SK-N-SH treated with all-trans-retinoic acid at 6 μM for 48 hours (cell line): ENCODE measurements around the gene STX11.
A peak's percentile ranks its signal among the peaks of the same experiment; 100 is the strongest.

Source experiments
- ATAC-seq: fragments of 200-7000 bp; cut with Tn5 transposase; 3 replicates; pipeline ENCODE4 v1.9.1; 2020; ENCODE audit warnings: mild to moderate bottlenecking, moderate library complexity
- ARNTL ChIP-seq: fragments of 450-650 bp; formaldehyde crosslinking; IDR thresholded peaks from 2 replicates; pipeline ENCODE4 v1.5.0; 2020; ENCODE audit warnings: low read depth, mild to moderate bottlenecking, moderate library complexity, borderline replicate concordance
- CSDC2 ChIP-seq: fragments of 250-450 bp; sonication (Bioruptor Pico); IDR thresholded peaks from 2 replicates; pipeline ENCODE4 v1.5.0; 2020; ENCODE audit warnings: mild to moderate bottlenecking, moderate library complexity
- ESRRG ChIP-seq: fragments of 250-450 bp; sonication (Bioruptor Pico); IDR thresholded peaks from 2 replicates; pipeline ENCODE4 v1.6.1; 2021; ENCODE audit warnings: mild to moderate bottlenecking
- GLIS3 ChIP-seq: fragments of 250-450 bp; sonication (Bioruptor Pico); IDR thresholded peaks from 2 replicates; pipeline ENCODE4 v1.5.0; 2020; ENCODE audit warnings: mild to moderate bottlenecking, moderate library complexity
- ISL1 ChIP-seq: fragments of 250-450 bp; sonication (Bioruptor Pico); IDR thresholded peaks from 2 replicates; pipeline ENCODE4 v2.1.2; 2022; ENCODE audit warnings: mild to moderate bottlenecking, moderate library complexity
- OSR1 ChIP-seq: fragments of 250-450 bp; sonication (Bioruptor Pico); IDR thresholded peaks from 2 replicates; pipeline ENCODE4 v1.8.0; 2022; ENCODE audit warnings: moderate library complexity, mild to moderate bottlenecking, inconsistent platforms
- PPARA ChIP-seq: fragments of 250-450 bp; sonication (Bioruptor Pico); IDR thresholded peaks from 2 replicates; pipeline ENCODE4 v1.5.0; 2020; ENCODE audit warnings: mild to moderate bottlenecking, borderline replicate concordance
- RARB ChIP-seq: fragments of 250-450 bp; sonication (Bioruptor Pico); IDR thresholded peaks from 2 replicates; pipeline ENCODE4 v1.8.0; 2021; ENCODE audit warnings: mild to moderate bottlenecking, moderate library complexity
- SNAI2 ChIP-seq: fragments of 250-450 bp; sonication (Bioruptor Pico); IDR thresholded peaks from 2 replicates; pipeline ENCODE4 v1.5.0; 2020; ENCODE audit warnings: mild to moderate bottlenecking, moderate library complexity
- TCF4 ChIP-seq: fragments of 250-450 bp; sonication (Bioruptor Pico); IDR thresholded peaks from 2 replicates; pipeline ENCODE4 v1.8.0; 2021; ENCODE audit warnings: mild to moderate bottlenecking, moderate library complexity, borderline replicate concordance
- TOX ChIP-seq: fragments of 250-450 bp; sonication (Bioruptor Pico); IDR thresholded peaks from 2 replicates; pipeline ENCODE4 v1.8.0; 2021; ENCODE audit warnings: mild to moderate bottlenecking, moderate library complexity, borderline replicate concordance
- ZC3H10 ChIP-seq: fragments of 250-450 bp; sonication (Bioruptor Pico); IDR thresholded peaks from 2 replicates; pipeline ENCODE4 v1.5.1; 2021; ENCODE audit warnings: mild to moderate bottlenecking, moderate library complexity
- ZFP3 ChIP-seq: fragments of 250-450 bp; sonication (Bioruptor Pico); IDR thresholded peaks from 2 replicates; pipeline ENCODE4 v1.5.0; 2020; ENCODE audit warnings: mild to moderate bottlenecking, moderate library complexity
- ZFP30 ChIP-seq: fragments of 450-650 bp; formaldehyde crosslinking; IDR thresholded peaks from 2 replicates; pipeline ENCODE4 v1.5.0; 2022; ENCODE audit warnings: mild to moderate bottlenecking, moderate library complexity
- ZNF565 ChIP-seq: fragments of 450-650 bp; formaldehyde crosslinking; conservative IDR thresholded peaks from 2 replicates; pipeline ENCODE4 v1.5.0; 2020; ENCODE audit warnings: low read depth, mild to moderate bottlenecking, moderate library complexity
- ZNF70 ChIP-seq: fragments of 450-650 bp; formaldehyde crosslinking; IDR thresholded peaks from 2 replicates; pipeline ENCODE4 v1.5.0; 2020; ENCODE audit warnings: mild to moderate bottlenecking, moderate library complexity
- ZNF8 ChIP-seq: fragments of 450-650 bp; formaldehyde crosslinking; IDR thresholded peaks from 2 replicates; pipeline ENCODE4 v1.5.0; 2020; ENCODE audit warnings: mild to moderate bottlenecking, moderate library complexity
- TF ChIP-seq, protein P1 (sequence below): fragments of 250-450 bp; sonication (Bioruptor Pico); IDR thresholded peaks from 2 replicates; pipeline ENCODE4 v1.5.1; 2021; ENCODE audit warnings: mild to moderate bottlenecking, moderate library complexity
- TF ChIP-seq, protein P2 (sequence below): fragments of 250-450 bp; sonication (Bioruptor Pico); IDR thresholded peaks from 2 replicates; pipeline ENCODE4 v1.5.1; 2020; ENCODE audit warnings: low read depth, mild to moderate bottlenecking, moderate library complexity
- TF ChIP-seq, protein P3 (sequence below): fragments of 250-450 bp; sonication (Bioruptor Pico); IDR thresholded peaks from 2 replicates; pipeline ENCODE4 v1.8.0; 2020; ENCODE audit warnings: mild to moderate bottlenecking, moderate library complexity, borderline replicate concordance
- TF ChIP-seq, protein P4 (sequence below): fragments of 250-450 bp; sonication (Bioruptor Pico); IDR thresholded peaks from 2 replicates; pipeline ENCODE4 v1.5.0; 2020; ENCODE audit warnings: mild to moderate bottlenecking, moderate library complexity

Gene STX11

DNA sequence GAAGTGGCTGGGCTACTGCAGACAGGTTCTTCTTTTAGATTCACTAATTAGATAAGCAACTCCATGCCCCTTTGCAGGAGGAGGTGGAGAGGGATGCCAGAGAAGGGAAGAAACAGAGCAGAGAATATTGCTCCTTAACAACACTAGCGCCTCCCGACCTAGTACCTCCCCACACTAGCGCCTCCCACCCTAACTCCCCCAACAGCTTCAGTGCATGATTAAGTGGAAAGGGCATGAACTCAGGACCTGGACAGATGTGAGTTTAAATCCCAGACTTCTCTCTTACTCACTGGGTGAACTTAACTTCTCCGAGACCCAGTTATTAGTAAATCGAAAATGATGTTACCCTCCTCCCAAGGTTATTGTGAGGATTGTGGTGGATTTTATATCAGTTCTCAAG is 25.7 kb downstream of the STX11 start:
- TF ChIP-seq ISL1 (CRISPR knock-in tag) (no peak), ESRRG (CRISPR knock-in tag) (no peak), ZFP30 (CRISPR knock-in tag) (no peak), PPARA (CRISPR knock-in tag) (no peak), TOX (CRISPR knock-in tag) (no peak), OSR1 (CRISPR knock-in tag) (no peak), ZC3H10 (no peak), ZNF565 (CRISPR knock-in tag) (no peak), ZFP3 (CRISPR knock-in tag) (no peak), ZNF70 (CRISPR knock-in tag) (no peak), ZNF8 (CRISPR knock-in tag) (no peak), SNAI2 (no peak), GLIS3 (CRISPR knock-in tag) (no peak), RARB (CRISPR knock-in tag) (no peak), CSDC2 (CRISPR knock-in tag) (no peak)
- TF ChIP-seq, protein P1, sequence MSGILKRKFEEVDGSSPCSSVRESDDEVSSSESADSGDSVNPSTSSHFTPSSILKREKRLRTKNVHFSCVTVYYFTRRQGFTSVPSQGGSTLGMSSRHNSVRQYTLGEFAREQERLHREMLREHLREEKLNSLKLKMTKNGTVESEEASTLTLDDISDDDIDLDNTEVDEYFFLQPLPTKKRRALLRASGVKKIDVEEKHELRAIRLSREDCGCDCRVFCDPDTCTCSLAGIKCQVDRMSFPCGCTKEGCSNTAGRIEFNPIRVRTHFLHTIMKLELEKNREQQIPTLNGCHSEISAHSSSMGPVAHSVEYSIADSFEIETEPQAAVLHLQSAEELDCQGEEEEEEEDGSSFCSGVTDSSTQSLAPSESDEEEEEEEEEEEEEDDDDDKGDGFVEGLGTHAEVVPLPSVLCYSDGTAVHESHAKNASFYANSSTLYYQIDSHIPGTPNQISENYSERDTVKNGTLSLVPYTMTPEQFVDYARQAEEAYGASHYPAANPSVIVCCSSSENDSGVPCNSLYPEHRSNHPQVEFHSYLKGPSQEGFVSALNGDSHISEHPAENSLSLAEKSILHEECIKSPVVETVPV (CRISPR knock-in tag), result no peak
- TF ChIP-seq, protein P2, sequence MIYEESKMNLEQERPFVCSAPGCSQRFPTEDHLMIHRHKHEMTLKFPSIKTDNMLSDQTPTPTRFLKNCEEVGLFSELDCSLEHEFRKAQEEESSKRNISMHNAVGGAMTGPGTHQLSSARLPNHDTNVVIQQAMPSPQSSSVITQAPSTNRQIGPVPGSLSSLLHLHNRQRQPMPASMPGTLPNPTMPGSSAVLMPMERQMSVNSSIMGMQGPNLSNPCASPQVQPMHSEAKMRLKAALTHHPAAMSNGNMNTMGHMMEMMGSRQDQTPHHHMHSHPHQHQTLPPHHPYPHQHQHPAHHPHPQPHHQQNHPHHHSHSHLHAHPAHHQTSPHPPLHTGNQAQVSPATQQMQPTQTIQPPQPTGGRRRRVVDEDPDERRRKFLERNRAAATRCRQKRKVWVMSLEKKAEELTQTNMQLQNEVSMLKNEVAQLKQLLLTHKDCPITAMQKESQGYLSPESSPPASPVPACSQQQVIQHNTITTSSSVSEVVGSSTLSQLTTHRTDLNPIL (CRISPR knock-in tag), result no peak
- TF ChIP-seq, protein P3, sequence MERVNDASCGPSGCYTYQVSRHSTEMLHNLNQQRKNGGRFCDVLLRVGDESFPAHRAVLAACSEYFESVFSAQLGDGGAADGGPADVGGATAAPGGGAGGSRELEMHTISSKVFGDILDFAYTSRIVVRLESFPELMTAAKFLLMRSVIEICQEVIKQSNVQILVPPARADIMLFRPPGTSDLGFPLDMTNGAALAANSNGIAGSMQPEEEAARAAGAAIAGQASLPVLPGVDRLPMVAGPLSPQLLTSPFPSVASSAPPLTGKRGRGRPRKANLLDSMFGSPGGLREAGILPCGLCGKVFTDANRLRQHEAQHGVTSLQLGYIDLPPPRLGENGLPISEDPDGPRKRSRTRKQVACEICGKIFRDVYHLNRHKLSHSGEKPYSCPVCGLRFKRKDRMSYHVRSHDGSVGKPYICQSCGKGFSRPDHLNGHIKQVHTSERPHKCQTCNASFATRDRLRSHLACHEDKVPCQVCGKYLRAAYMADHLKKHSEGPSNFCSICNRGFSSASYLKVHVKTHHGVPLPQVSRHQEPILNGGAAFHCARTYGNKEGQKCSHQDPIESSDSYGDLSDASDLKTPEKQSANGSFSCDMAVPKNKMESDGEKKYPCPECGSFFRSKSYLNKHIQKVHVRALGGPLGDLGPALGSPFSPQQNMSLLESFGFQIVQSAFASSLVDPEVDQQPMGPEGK (CRISPR knock-in tag), result no peak
- TF ChIP-seq, protein P4, sequence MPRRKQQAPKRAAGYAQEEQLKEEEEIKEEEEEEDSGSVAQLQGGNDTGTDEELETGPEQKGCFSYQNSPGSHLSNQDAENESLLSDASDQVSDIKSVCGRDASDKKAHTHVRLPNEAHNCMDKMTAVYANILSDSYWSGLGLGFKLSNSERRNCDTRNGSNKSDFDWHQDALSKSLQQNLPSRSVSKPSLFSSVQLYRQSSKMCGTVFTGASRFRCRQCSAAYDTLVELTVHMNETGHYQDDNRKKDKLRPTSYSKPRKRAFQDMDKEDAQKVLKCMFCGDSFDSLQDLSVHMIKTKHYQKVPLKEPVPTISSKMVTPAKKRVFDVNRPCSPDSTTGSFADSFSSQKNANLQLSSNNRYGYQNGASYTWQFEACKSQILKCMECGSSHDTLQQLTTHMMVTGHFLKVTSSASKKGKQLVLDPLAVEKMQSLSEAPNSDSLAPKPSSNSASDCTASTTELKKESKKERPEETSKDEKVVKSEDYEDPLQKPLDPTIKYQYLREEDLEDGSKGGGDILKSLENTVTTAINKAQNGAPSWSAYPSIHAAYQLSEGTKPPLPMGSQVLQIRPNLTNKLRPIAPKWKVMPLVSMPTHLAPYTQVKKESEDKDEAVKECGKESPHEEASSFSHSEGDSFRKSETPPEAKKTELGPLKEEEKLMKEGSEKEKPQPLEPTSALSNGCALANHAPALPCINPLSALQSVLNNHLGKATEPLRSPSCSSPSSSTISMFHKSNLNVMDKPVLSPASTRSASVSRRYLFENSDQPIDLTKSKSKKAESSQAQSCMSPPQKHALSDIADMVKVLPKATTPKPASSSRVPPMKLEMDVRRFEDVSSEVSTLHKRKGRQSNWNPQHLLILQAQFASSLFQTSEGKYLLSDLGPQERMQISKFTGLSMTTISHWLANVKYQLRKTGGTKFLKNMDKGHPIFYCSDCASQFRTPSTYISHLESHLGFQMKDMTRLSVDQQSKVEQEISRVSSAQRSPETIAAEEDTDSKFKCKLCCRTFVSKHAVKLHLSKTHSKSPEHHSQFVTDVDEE (CRISPR knock-in tag), result no peak
- ATAC-seq, result peak; percentile 28; the same call in 1 of the 3 replicates

DNA sequence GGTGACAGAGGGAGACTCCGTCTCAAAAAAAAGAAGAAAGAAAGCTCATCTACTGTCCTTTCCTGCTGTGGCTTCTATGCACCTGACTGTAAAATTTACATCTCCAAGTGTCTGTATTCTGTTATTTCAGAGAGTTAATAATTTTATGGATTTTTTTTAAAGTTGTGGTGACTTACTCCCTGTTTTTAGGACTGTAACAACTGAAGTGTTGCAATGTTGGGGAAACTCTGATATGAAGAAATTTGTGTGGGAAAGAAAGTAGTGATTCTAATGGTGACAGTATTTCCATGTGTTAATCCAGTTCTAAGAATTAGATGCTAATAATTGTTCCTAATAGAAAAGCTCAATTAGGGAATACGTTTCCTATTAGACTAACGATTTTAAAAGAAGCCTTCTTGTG is 27.4 kb downstream of the STX11 start:
- no peak for ATAC-seq
- TF ChIP-seq, protein P2 (CRISPR knock-in tag), result no peak
- TF ChIP-seq ZNF8 (CRISPR knock-in tag), result no peak
- no peak for TF ChIP-seq ARNTL (CRISPR knock-in tag)
- TF ChIP-seq ZC3H10, result no peak
- no peak for TF ChIP-seq ISL1 (CRISPR knock-in tag)
- TF ChIP-seq, protein P4 (CRISPR knock-in tag), result no peak
- no peak for TF ChIP-seq SNAI2
- TF ChIP-seq RARB (CRISPR knock-in tag), result no peak
- TF ChIP-seq, protein P3 (CRISPR knock-in tag), result no peak
- TF ChIP-seq GLIS3 (CRISPR knock-in tag), result no peak
- TF ChIP-seq, protein P1 (CRISPR knock-in tag), result no peak
- TF ChIP-seq TCF4 (CRISPR knock-in tag), result no peak
- TF ChIP-seq TOX (CRISPR knock-in tag), result no peak
